H9 (cell line): Measurements from ENCODE around the gene RRBP1. TPM values are rescaled to one million over a fixed set of nuclear protein-coding genes. Genes with fewer than 3 reads are reported as not detected.

Experiments
- DNase-seq: peaks from one replicate; pipeline ENCODE4 v3.0.0-alpha.2; 2017
- H2AFZ ChIP-seq: one replicate; pipeline ENCODE4 v1.6.1; 2013; ENCODE audit warnings: mild to moderate bottlenecking, low read length, control low read depth, moderate library complexity
- H2AK5ac ChIP-seq: 2 replicates; pipeline ENCODE4 v1.6.1; 2013; ENCODE audit warnings: low read length, control low read depth, mixed read lengths; ENCODE audit not compliant: insufficient read length
- H2BK120ac ChIP-seq: one replicate; pipeline ENCODE4 v1.6.1; 2013; ENCODE audit warnings: low read depth, mild to moderate bottlenecking, low read length, control low read depth, inconsistent platforms; ENCODE audit not compliant: poor library complexity, severe bottlenecking
- H2BK12ac ChIP-seq: 2 replicates; pipeline ENCODE4 v1.6.1; 2013; ENCODE audit warnings: low read length, control low read depth, mixed read lengths, low read depth; ENCODE audit not compliant: insufficient read length
- H2BK15ac ChIP-seq: 2 replicates; pipeline ENCODE4 v1.6.1; 2013; ENCODE audit warnings: low read depth, low read length, control low read depth
- H2BK20ac ChIP-seq: one replicate; pipeline ENCODE4 v1.6.1; 2013; ENCODE audit warnings: low read depth, mild to moderate bottlenecking, low read length, control low read depth, inconsistent platforms; ENCODE audit not compliant: poor library complexity, severe bottlenecking
- H2BK5ac ChIP-seq: 2 replicates; pipeline ENCODE4 v1.6.1; 2013; ENCODE audit warnings: low read length, control low read depth, mixed read lengths; ENCODE audit not compliant: insufficient read length
- H3K14ac ChIP-seq: 2 replicates; pipeline ENCODE4 v1.6.1; 2013; ENCODE audit warnings: low read length, control low read depth; ENCODE audit not compliant: insufficient read depth
- H3K18ac ChIP-seq: 2 replicates; pipeline ENCODE4 v1.6.1; 2013; ENCODE audit warnings: low read depth, mild to moderate bottlenecking, mixed read lengths, low read length, control low read depth; ENCODE audit not compliant: insufficient read length
- H3K23ac ChIP-seq: 2 replicates; pipeline ENCODE4 v1.6.1; 2013; ENCODE audit warnings: low read length, control low read depth, mixed read lengths, low read depth; ENCODE audit not compliant: insufficient read length
- H3K23me2 ChIP-seq: 2 replicates; pipeline ENCODE4 v1.6.1; 2013; ENCODE audit warnings: low read depth, mild to moderate bottlenecking, mixed read lengths, low read length, control low read depth; ENCODE audit not compliant: insufficient read length, poor library complexity, severe bottlenecking
- H3K27ac ChIP-seq: 2 replicates; pipeline ENCODE4 v1.5.1; 2013; ENCODE audit warnings: low read length, control low read depth, mixed read lengths, low read depth; ENCODE audit not compliant: insufficient read length
- H3K27me3 ChIP-seq: 2 replicates; pipeline ENCODE4 v1.6.1; 2013; ENCODE audit warnings: low read length, control low read depth, inconsistent platforms; ENCODE audit not compliant: insufficient read depth
- H3K4ac ChIP-seq: 2 replicates; pipeline ENCODE4 v1.6.1; 2013; ENCODE audit warnings: low read depth, mild to moderate bottlenecking, control low read depth, inconsistent platforms, low read length, moderate library complexity
- H3K4me1 ChIP-seq: 2 replicates; pipeline ENCODE4 v1.6.1; 2013; ENCODE audit warnings: low read length, control low read depth, inconsistent platforms; ENCODE audit not compliant: insufficient read depth
- H3K4me2 ChIP-seq: 2 replicates; pipeline ENCODE4 v1.6.1; 2013; ENCODE audit warnings: low read length, control low read depth, mixed read lengths; ENCODE audit not compliant: insufficient read length, insufficient read depth
- H3K56ac ChIP-seq: 2 replicates; pipeline ENCODE4 v1.6.1; 2013; ENCODE audit warnings: low read depth, mild to moderate bottlenecking, mixed read lengths, low read length, control low read depth; ENCODE audit not compliant: insufficient read length
- H3K79me1 ChIP-seq: 2 replicates; pipeline ENCODE4 v1.6.1; 2013; ENCODE audit warnings: low read depth, mild to moderate bottlenecking, moderate library complexity, low read length, control low read depth, inconsistent platforms; ENCODE audit not compliant: insufficient read depth, poor library complexity, severe bottlenecking
- H3K79me2 ChIP-seq: 2 replicates; pipeline ENCODE4 v1.6.1; 2013; ENCODE audit warnings: low read length, control low read depth, inconsistent platforms; ENCODE audit not compliant: insufficient read depth
- H3K9ac ChIP-seq: 2 replicates; pipeline ENCODE4 v1.6.1; 2013; ENCODE audit warnings: low read length, control low read depth, mixed read lengths; ENCODE audit not compliant: insufficient read length; ENCODE audit errors: extremely low read depth
- H3K9me3 ChIP-seq: one replicate; pipeline ENCODE4 v1.6.1; 2013; ENCODE audit warnings: low read depth, low read length, inconsistent platforms; ENCODE audit not compliant: control insufficient read depth
- H3T11ph ChIP-seq: one replicate; pipeline ENCODE4 v1.6.1; 2013; ENCODE audit warnings: mild to moderate bottlenecking, low read length, control low read depth, inconsistent platforms
- H4K20me1 ChIP-seq: one replicate; pipeline ENCODE4 v1.6.1; 2013; ENCODE audit not compliant: control insufficient read depth, insufficient read length, insufficient read depth
- H4K5ac ChIP-seq: 2 replicates; pipeline ENCODE4 v1.6.1; 2013; ENCODE audit warnings: low read depth, mild to moderate bottlenecking, mixed read lengths, low read length, control low read depth; ENCODE audit not compliant: insufficient read length
- H4K8ac ChIP-seq: replicated peaks from 2 replicates; pipeline ENCODE4 v1.6.1; 2013; ENCODE audit warnings: low read length, control low read depth, mixed read lengths, low read depth; ENCODE audit not compliant: insufficient read length
- H4K91ac ChIP-seq: 2 replicates; pipeline ENCODE4 v1.6.1; 2013; ENCODE audit warnings: low read depth, mild to moderate bottlenecking, moderate library complexity, mixed read lengths, low read length, control low read depth; ENCODE audit not compliant: insufficient read length
- H3K27ac Mint-ChIP-seq, 3 experiments: 2 replicates in 2 of 3; 3 replicates in 1 of 3; pipeline ENCODE4 v1.8.0; 2020 to 2021; ENCODE audit warnings: mixed read lengths in 3 of 3, mild to moderate bottlenecking in 1 of 3, moderate library complexity in 1 of 3
- H3K27me3 Mint-ChIP-seq: 2 replicates; pipeline ENCODE4 v1.8.0; 2021; ENCODE audit warnings: low read depth, mild to moderate bottlenecking, moderate library complexity, mixed read lengths
- H3K36me3 Mint-ChIP-seq, 3 experiments: 2 replicates in 2 of 3; 3 replicates in 1 of 3; pipeline ENCODE4 v1.8.0; 2020 to 2021; ENCODE audit warnings: low read depth in 3 of 3, mixed read lengths in 3 of 3; ENCODE audit not compliant: insufficient read depth in 1 of 3
- H3K4me1 Mint-ChIP-seq, 2 experiments: 2 replicates each; pipeline ENCODE4 v1.8.0; 2020; ENCODE audit warnings: mixed read lengths in 2 of 2
- H3K4me3 Mint-ChIP-seq, 2 experiments: 2 replicates in 1 of 2; 3 replicates in 1 of 2; pipeline ENCODE4 v1.8.0; 2020 to 2021; ENCODE audit warnings: mild to moderate bottlenecking in 2 of 2, mixed read lengths in 2 of 2, moderate library complexity in 1 of 2
- H3K9me3 Mint-ChIP-seq, 2 experiments: 2 replicates in 1 of 2; 3 replicates in 1 of 2; pipeline ENCODE4 v1.8.0; 2020; ENCODE audit warnings: mild to moderate bottlenecking in 2 of 2, mixed read lengths in 2 of 2, moderate library complexity in 1 of 2
- WGBS: extraction: QIAGEN DNeasy Blood & Tissue Kit; methylation state at CpG from one replicate; pipeline ENCODE4 v1.1.7; 2013; ENCODE audit warnings: missing lambda C conversion rate, low lambda C conversion rate, mixed read lengths; ENCODE audit not compliant: insufficient read length; ENCODE audit errors: extremely low coverage; 5-methylcytosine and 5-hydroxymethylcytosine counted together
- total RNA-seq: library from RNA; stranded (reverse); gene quantifications from 2 replicates; pipeline ENCODE4 v1.2.1, GENCODE V29; 2021
- TF ChIP-seq, protein P1 (sequence below): fragments of 200-600 bp; sonication (generic); conservative IDR thresholded peaks from 3 replicates; pipeline ENCODE4 v1.8.0; 2021; ENCODE audit warnings: antibody characterized with exemption, mild to moderate bottlenecking

Gene RRBP1
- total RNA-seq, 1 experiment from 2014 or later = 97.8 TPM

DNA sequence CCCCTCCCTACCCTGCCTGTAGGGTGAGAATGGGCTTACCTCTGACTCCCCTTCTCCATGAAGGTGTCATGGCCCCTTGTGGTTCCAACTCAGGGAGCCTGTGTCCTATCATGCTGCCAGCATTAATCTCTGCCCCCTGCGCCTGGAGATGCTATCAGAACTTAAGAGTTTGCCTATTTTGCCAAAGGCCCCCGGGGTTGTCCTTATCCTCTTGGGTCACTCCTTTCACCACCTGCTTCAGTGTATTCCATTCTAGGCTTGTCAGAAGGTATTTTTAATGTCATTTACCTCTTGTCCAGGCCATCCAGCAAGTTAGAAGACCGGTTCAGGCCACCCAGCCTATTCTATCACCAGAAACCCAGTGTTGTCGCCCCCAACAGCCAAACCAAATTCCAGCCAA, 10.5 kb downstream of the RRBP1 start:
- Histone ChIP-seq H2BK120ac (no peak overlapping the region), H3K18ac (no peak overlapping the region), H2BK15ac (no peak overlapping the region), H2BK12ac (no peak overlapping the region), H3K4me2 (no peak overlapping the region), H3K14ac (no peak overlapping the region), H4K5ac (no peak overlapping the region), H2AFZ (no peak overlapping the region), H2AK5ac (no peak overlapping the region), H3T11ph (no peak overlapping the region), H4K8ac (no peak overlapping the region), H3K4ac (no peak overlapping the region), H3K23ac (no peak overlapping the region), H3K79me2 (peaks cover 31% of the 10 kb centered on the region; the same call in 1 of the 2 replicates), H3K23me2 (no peaks in the 10 kb centered on the region), H3K79me1 (peaks cover 20% of the 10 kb centered on the region), H3K9ac (no peak overlapping the region), H2BK20ac (no peak overlapping the region), H3K27me3 (no peaks in the 10 kb centered on the region), H2BK5ac (no peak overlapping the region), H3K27ac (no peak overlapping the region), H3K9me3 (no peaks in the 10 kb centered on the region), H4K91ac (no peak overlapping the region), H3K4me1 (peaks cover 2% of the 10 kb centered on the region; the same call in 1 of the 2 replicates), H4K20me1 (no peaks in the 10 kb centered on the region), H3K56ac (no peak overlapping the region)
- Mint-ChIP-seq H3K4me1 (peaks cover 14 to 24% of the 10 kb centered on the region in 2 experiments), H3K4me3 (no peak overlapping the region), H3K36me3 (peaks cover 5 to 15% (median 9%) of the 10 kb centered on the region in 3 experiments; a peak in 6 of 7 replicates), H3K9me3 (no peaks in the 10 kb centered on the region), H3K27ac (0 out of 7 replicates have a peak overlapping the region, but pooled peaks of 1 of the 3 experiments have one; percentile 4), H3K27me3 (no peaks in the 10 kb centered on the region)
- WGBS = no CpG with 5 or more reads among the region's 4 CpGs
- no peak for DNase-seq
- TF ChIP-seq, protein P1, sequence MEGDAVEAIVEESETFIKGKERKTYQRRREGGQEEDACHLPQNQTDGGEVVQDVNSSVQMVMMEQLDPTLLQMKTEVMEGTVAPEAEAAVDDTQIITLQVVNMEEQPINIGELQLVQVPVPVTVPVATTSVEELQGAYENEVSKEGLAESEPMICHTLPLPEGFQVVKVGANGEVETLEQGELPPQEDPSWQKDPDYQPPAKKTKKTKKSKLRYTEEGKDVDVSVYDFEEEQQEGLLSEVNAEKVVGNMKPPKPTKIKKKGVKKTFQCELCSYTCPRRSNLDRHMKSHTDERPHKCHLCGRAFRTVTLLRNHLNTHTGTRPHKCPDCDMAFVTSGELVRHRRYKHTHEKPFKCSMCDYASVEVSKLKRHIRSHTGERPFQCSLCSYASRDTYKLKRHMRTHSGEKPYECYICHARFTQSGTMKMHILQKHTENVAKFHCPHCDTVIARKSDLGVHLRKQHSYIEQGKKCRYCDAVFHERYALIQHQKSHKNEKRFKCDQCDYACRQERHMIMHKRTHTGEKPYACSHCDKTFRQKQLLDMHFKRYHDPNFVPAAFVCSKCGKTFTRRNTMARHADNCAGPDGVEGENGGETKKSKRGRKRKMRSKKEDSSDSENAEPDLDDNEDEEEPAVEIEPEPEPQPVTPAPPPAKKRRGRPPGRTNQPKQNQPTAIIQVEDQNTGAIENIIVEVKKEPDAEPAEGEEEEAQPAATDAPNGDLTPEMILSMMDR = no peak
